Measurements from ENCODE around the gene SECISBP2. TPM values are rescaled to one million over a fixed set of nuclear protein-coding genes. Genes with fewer than 3 reads are reported as not detected.
"Not testable (repeated sequence)": the region's sequence is repeated elsewhere in the genome, so short reads cannot be mapped to it uniquely, and the experiment has no call there.

The SECISBP2 gene, protein sequence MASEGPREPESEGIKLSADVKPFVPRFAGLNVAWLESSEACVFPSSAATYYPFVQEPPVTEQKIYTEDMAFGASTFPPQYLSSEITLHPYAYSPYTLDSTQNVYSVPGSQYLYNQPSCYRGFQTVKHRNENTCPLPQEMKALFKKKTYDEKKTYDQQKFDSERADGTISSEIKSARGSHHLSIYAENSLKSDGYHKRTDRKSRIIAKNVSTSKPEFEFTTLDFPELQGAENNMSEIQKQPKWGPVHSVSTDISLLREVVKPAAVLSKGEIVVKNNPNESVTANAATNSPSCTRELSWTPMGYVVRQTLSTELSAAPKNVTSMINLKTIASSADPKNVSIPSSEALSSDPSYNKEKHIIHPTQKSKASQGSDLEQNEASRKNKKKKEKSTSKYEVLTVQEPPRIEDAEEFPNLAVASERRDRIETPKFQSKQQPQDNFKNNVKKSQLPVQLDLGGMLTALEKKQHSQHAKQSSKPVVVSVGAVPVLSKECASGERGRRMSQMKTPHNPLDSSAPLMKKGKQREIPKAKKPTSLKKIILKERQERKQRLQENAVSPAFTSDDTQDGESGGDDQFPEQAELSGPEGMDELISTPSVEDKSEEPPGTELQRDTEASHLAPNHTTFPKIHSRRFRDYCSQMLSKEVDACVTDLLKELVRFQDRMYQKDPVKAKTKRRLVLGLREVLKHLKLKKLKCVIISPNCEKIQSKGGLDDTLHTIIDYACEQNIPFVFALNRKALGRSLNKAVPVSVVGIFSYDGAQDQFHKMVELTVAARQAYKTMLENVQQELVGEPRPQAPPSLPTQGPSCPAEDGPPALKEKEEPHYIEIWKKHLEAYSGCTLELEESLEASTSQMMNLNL
- total RNA-seq, result 100 to 1,000 TPM in 1 of 4 donors, 10 to 100 TPM in 3; 77.1 to 110 (median 90.6) TPM

GRCh38 chr9:89318123-89319014 lies at the start of gene SECISBP2:
Gene SECISBP2, plus strand, starts transcription at chr9:89318500. Its CDS starts 77 bp downstream, at chr9:89318577.
- H3K9me3 ChIP-seq, result no peaks in the 10 kb centered on the region
- no peaks in the 10 kb centered on the region for H3K27me3 ChIP-seq
- DNase-seq, result peak; percentile 98
- intact Hi-C loops (cut with DNase I), result no loop called here
- WGBS, 2 donors, result 0% methylated on average over 17 to 19 of the region's 91 CpGs
- peak within 1 kb of the TSS; percentile 17 to 75 (median 37) for H3K4me3 ChIP-seq (replicated peaks in 1 of 3)
- peak within 1 kb of the TSS; percentile 95 to 100 (median 99) for H3K27ac ChIP-seq
- H3K4me1 ChIP-seq, result peaks cover 12 to 27% of the 10 kb centered on the region in 2 donors
- H3K36me3 ChIP-seq, result no peaks in the 10 kb centered on the region
- TF ChIP-seq, protein P1, sequence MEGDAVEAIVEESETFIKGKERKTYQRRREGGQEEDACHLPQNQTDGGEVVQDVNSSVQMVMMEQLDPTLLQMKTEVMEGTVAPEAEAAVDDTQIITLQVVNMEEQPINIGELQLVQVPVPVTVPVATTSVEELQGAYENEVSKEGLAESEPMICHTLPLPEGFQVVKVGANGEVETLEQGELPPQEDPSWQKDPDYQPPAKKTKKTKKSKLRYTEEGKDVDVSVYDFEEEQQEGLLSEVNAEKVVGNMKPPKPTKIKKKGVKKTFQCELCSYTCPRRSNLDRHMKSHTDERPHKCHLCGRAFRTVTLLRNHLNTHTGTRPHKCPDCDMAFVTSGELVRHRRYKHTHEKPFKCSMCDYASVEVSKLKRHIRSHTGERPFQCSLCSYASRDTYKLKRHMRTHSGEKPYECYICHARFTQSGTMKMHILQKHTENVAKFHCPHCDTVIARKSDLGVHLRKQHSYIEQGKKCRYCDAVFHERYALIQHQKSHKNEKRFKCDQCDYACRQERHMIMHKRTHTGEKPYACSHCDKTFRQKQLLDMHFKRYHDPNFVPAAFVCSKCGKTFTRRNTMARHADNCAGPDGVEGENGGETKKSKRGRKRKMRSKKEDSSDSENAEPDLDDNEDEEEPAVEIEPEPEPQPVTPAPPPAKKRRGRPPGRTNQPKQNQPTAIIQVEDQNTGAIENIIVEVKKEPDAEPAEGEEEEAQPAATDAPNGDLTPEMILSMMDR (IDR thresholded peaks at IDR 0.05), result peak in 4 of 6 experiments; percentile 67 to 82 (median 73)
- peak; percentile 93 to 98 for TF ChIP-seq POLR2A (IDR thresholded peaks at IDR 0.05)

- Histone ChIP-seq H3K9me3 (no peaks in the 10 kb centered on the region), H3K27me3 (no peaks in the 10 kb centered on the region), H3K4me3 (replicated peaks in 1 of 3) (no peak overlapping the region), H3K4me1 (peaks cover 0 to 6% of the 10 kb centered on the region in 2 donors), H3K36me3 (no peaks in the 10 kb centered on the region), H3K27ac (no peak overlapping the region)
- TF ChIP-seq, protein P1 (IDR thresholded peaks at IDR 0.05), result no peak
- no peak for TF ChIP-seq POLR2A (IDR thresholded peaks at IDR 0.05)
- 92 to 94% methylated on average over 3 of the region's 3 CpGs for WGBS, 2 donors
- intact Hi-C loops (cut with DNase I), result no loop called here
- DNase-seq, result no peak
These were observed 44.6 kb upstream of the SECISBP2 start for GRCh38 chr9:89273528-89274279.

GRCh38 chr9:89274838-89275237 lies 43.5 kb upstream of the SECISBP2 start:
- 84 to 95% methylated on average over 5 of the region's 5 CpGs for WGBS, 2 donors
- intact Hi-C loops (cut with DNase I), result loop anchor here (5.0 kb wide), 1 partner anchor 683 kb away; no protein-coding TSS in a partner anchor

DNA sequence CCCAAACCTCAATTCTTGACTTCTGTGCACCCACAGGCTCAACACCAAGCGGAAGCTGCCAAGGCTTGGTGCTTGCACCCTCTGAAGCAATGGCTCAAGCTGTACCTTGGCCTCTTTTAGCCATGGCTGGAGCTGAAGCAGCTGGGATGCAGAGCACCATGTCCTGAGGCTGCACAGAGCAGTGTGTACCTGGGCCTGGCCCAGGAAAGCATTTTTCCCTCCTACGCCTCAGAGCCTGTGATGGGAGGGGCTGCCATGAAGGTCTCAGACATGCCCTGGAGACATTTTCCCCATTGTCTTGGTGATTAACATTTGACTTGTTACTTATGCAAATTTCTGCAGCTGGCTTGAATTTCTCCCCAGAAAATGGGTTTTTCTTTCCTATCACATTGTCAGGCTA lies 42.3 kb upstream of the SECISBP2 start:
- not testable (repeated sequence) for H3K9me3 ChIP-seq; H3K36me3 ChIP-seq; DNase-seq; H3K27ac ChIP-seq; H3K4me1 ChIP-seq; H3K27me3 ChIP-seq; H3K4me3 ChIP-seq (replicated peaks in 1 of 3)
- intact Hi-C loops (cut with DNase I), result loop anchor here (5.0 kb wide), 1 partner anchor 684 kb away; no protein-coding TSS in a partner anchor
- 94 to 97% methylated on average over 2 of the region's 2 CpGs for WGBS, 2 donors

More at GRCh38 chr9:89274838-89275237, 43.5 kb upstream of the SECISBP2 start:
- H3K4me1 ChIP-seq, result peaks cover 0 to 6% of the 10 kb centered on the region in 2 donors
- H3K36me3 ChIP-seq, result no peaks in the 10 kb centered on the region
- no peaks in the 10 kb centered on the region for H3K27me3 ChIP-seq
- no peak for TF ChIP-seq POLR2A (IDR thresholded peaks at IDR 0.05)
- TF ChIP-seq, protein P1 (IDR thresholded peaks at IDR 0.05), result no peak
- no peaks in the 10 kb centered on the region for H3K9me3 ChIP-seq
- no peak for DNase-seq
- H3K4me3 ChIP-seq (replicated peaks in 1 of 3), result no peak overlapping the region
- no peak overlapping the region for H3K27ac ChIP-seq
